Activated CD8-positive, alpha-beta T cell treated with anti-CD3 and anti-CD28 coated beads for 36 hours (primary cell): Measurements from ENCODE around the gene ISM1. TPM values are rescaled to one million over a fixed set of nuclear protein-coding genes. Genes with fewer than 3 reads are reported as not detected.
A peak's percentile ranks its signal among the peaks of the same experiment; 100 is the strongest.

ENCODE experiments used
- ATAC-seq: fragments of 200-7000 bp; cut with Tn5 transposase; one replicate; pipeline ENCODE4 v1.10.0; 2021; ENCODE audit warnings: mild to moderate bottlenecking, moderate library complexity
- CTCF ChIA-PET: fragments of 350-600 bp; sonication (Branson Sonifier 250); formaldehyde crosslinking; loops from one replicate; lab custom pipeline; 2021; ENCODE audit warnings: antibody characterized with exemption; lab: Charles Lee
- POLR2A ChIA-PET: fragments of 350-600 bp; sonication (Branson Sonifier 250); formaldehyde crosslinking; loops from one replicate; lab custom pipeline; 2021; ENCODE audit warnings: antibody characterized with exemption; lab: Charles Lee
- DNase-seq: peaks from one replicate; pipeline ENCODE4 v3.0.0-alpha.2; 2020
- H3K27ac Mint-ChIP-seq: one replicate; pipeline ENCODE4 v1.8.0; 2021; ENCODE audit warnings: mild to moderate bottlenecking, mixed read lengths
- H3K27me3 Mint-ChIP-seq: one replicate; pipeline ENCODE4 v1.8.0; 2021; ENCODE audit warnings: mixed read lengths
- H3K36me3 Mint-ChIP-seq: one replicate; pipeline ENCODE4 v1.8.0; 2021; ENCODE audit warnings: low read depth, mixed read lengths
- H3K4me1 Mint-ChIP-seq: one replicate; pipeline ENCODE4 v1.8.0; 2021; ENCODE audit warnings: low read depth, mixed read lengths
- H3K4me3 Mint-ChIP-seq: one replicate; pipeline ENCODE4 v1.8.0; 2021; ENCODE audit warnings: mild to moderate bottlenecking, moderate library complexity, mixed read lengths
- H3K9me3 Mint-ChIP-seq: one replicate; pipeline ENCODE4 v1.8.0; 2021; ENCODE audit warnings: mixed read lengths
- CTCF ChIP-seq: fragments of 200-600 bp; IDR thresholded peaks from one replicate; pipeline ENCODE4 v1.8.0; 2022; ENCODE audit warnings: antibody characterized with exemption, mild to moderate bottlenecking
- intact Hi-C: fragments of 100-400 bp; cut with micrococcal nuclease; formaldehyde crosslinking; loops from one replicate; pipeline ENCODE4 v1.10.0; 2022
- total RNA-seq, 2 experiments: library from RNA; stranded (reverse); gene quantifications; one replicate each; pipeline ENCODE4 v1.2.3, GENCODE V29; 2021

ISM1 gene
- total RNA-seq, 2 experiments from 2014 or later = 0.77 to 1.4 TPM

GRCh38 chr20:13212750-13213149 is 8.3 kb upstream of the ISM1 start:
- peaks cover 5% of the 10 kb centered on the region for H3K4me1 Mint-ChIP-seq
- no peaks in the 10 kb centered on the region for H3K9me3 Mint-ChIP-seq
- TF ChIP-seq CTCF = no peak
- ATAC-seq (peak; percentile 89), DNase-seq (peak; percentile 44)
- no peak overlapping the region for H3K27ac Mint-ChIP-seq
- H3K36me3 Mint-ChIP-seq = no peaks in the 10 kb centered on the region
- ChIA-PET POLR2A (no interaction called here), CTCF (interaction anchor here (0.7 to 1.0 kb wide), 4 partner anchors 11 to 89 kb away, joined by 3 to 4 read pairs (median 3); no protein-coding TSS in a partner anchor)
- H3K4me3 Mint-ChIP-seq = no peak overlapping the region
- H3K27me3 Mint-ChIP-seq = peaks cover 39% of the 10 kb centered on the region
- intact Hi-C loops = no loop called here

- H3K9me3 Mint-ChIP-seq = no peaks in the 10 kb centered on the region
- peaks cover 5% of the 10 kb centered on the region for H3K4me1 Mint-ChIP-seq
- intact Hi-C loops = no loop called here
- H3K4me3 Mint-ChIP-seq = no peak overlapping the region
- no peak for TF ChIP-seq CTCF
- ChIA-PET POLR2A (no interaction called here), CTCF (interaction anchor here (0.7 to 1.0 kb wide), 4 partner anchors 11 to 89 kb away, joined by 3 to 4 read pairs (median 3); no protein-coding TSS in a partner anchor)
- DNase-seq = no peak
- H3K36me3 Mint-ChIP-seq = no peaks in the 10 kb centered on the region
- ATAC-seq = no peak
- H3K27me3 Mint-ChIP-seq = peaks cover 45% of the 10 kb centered on the region
- no peak overlapping the region for H3K27ac Mint-ChIP-seq
Observed at GRCh38 chr20:13213335-13213734, 7.7 kb upstream of the ISM1 start.

- Mint-ChIP-seq H3K4me3 (no peak overlapping the region), H3K36me3 (no peaks in the 10 kb centered on the region), H3K9me3 (no peaks in the 10 kb centered on the region), H3K27ac (no peak overlapping the region), H3K4me1 (peaks cover 15% of the 10 kb centered on the region), H3K27me3 (peaks cover 68% of the 10 kb centered on the region)
- ChIA-PET POLR2A (no interaction called here), CTCF (no interaction called here)
- DNase-seq (no peak), ATAC-seq (no peak)
- no peak for TF ChIP-seq CTCF
- intact Hi-C loops = no loop called here
Observed at GRCh38 chr20:13216533-13216932, 4.5 kb upstream of the ISM1 start.

GRCh38 chr20:13219327-13220193 is 1.5 kb upstream of the ISM1 start:
- no peak for TF ChIP-seq CTCF
- CTCF ChIA-PET = interaction anchor here (1.0 to 2.3 kb wide), 3 partner anchors 19 to 41 kb away, joined by 3 to 10 read pairs (median 4); no protein-coding TSS in a partner anchor
- Mint-ChIP-seq H3K4me3 (peak overlapping the region; percentile 77), H3K27ac (no peak overlapping the region), H3K9me3 (no peaks in the 10 kb centered on the region), H3K27me3 (peaks cover 57% of the 10 kb centered on the region), H3K36me3 (no peaks in the 10 kb centered on the region), H3K4me1 (peaks cover 16% of the 10 kb centered on the region)
- intact Hi-C loops = loop anchor here (10.0 kb wide), 1 partner anchor 85 kb away; no protein-coding TSS in a partner anchor
- no peak for DNase-seq
- ATAC-seq = no peak
- POLR2A ChIA-PET = no interaction called here
